Body of pancreas (tissue), 4 donors: Measurements from ENCODE around the gene ALOX5AP.

Source experiments
- POLR2A ChIP-seq, 3 donors: fragments of 450-650 bp; IDR thresholded peaks; one replicate each; pipeline ENCODE4 v1.6.1; 2016; ENCODE audit warnings: antibody characterized with exemption in 3 of 3, mild to moderate bottlenecking in 2 of 3
- TF ChIP-seq, protein P1 (sequence below), 7 experiments: fragments of 450-650 bp in 4 of 7; fragments of 200-600 bp in 3 of 7; sonication (generic) in 3 of 7; IDR thresholded peaks; one replicate each; pipeline ENCODE4 v1.5.1; 2016 to 2019; ENCODE audit warnings: antibody characterized with exemption in 7 of 7

DNA sequence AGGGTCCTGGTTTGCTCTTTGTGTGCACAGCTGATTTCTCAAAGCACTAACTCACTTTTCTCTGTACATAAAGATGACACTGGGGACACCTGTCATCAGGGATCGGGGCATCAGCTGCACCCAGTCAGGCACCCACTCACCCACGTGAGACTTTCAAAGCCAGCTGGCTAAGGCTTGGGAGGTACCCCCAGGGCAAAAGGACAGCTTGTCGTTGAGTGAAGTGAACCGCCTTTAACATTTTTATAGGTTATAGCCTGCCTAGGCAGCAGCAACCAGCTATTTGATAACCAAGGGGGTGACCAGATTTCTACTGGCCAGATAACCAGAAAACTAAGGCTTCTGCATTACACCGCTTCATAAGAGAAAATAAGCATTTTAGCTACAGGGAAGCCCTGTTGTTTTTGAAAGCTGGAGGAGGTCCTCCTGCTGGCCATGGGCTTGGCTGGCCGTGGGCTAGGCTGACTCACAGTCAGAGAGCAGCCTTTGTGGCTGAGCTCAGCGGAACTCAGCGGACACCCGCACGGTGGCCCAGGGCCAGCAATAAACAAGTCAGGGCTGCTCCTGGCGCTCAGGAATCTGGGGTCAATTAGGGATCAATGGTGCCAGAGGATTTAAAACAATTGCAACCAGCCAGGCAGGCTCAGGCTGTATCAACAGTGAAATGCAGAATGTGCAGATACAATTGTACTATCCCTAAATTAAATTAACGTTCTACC is 57.1 kb downstream of the ALOX5AP start:
- TF ChIP-seq, protein P1, sequence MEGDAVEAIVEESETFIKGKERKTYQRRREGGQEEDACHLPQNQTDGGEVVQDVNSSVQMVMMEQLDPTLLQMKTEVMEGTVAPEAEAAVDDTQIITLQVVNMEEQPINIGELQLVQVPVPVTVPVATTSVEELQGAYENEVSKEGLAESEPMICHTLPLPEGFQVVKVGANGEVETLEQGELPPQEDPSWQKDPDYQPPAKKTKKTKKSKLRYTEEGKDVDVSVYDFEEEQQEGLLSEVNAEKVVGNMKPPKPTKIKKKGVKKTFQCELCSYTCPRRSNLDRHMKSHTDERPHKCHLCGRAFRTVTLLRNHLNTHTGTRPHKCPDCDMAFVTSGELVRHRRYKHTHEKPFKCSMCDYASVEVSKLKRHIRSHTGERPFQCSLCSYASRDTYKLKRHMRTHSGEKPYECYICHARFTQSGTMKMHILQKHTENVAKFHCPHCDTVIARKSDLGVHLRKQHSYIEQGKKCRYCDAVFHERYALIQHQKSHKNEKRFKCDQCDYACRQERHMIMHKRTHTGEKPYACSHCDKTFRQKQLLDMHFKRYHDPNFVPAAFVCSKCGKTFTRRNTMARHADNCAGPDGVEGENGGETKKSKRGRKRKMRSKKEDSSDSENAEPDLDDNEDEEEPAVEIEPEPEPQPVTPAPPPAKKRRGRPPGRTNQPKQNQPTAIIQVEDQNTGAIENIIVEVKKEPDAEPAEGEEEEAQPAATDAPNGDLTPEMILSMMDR (IDR thresholded peaks at IDR 0.05) = peak in 5 of 7 experiments; percentile 9 to 36 (median 30)
- TF ChIP-seq POLR2A (IDR thresholded peaks at IDR 0.05) = no peak
